Stimulated activated CD4-positive, alpha-beta T cell treated with anti-CD3 and anti-CD28 coated beads, Interleukin-2, amount 100 ng/mL, for 24 hours (primary cell): ENCODE data around the gene PROSER3.
A peak's percentile ranks its signal among the peaks of the same experiment; 100 is the strongest.

Source experiments
- DNase-seq, 2 donors: peaks; one replicate each; pipeline ENCODE4 v3.0.0-alpha.2; 2020

Gene PROSER3

DNA sequence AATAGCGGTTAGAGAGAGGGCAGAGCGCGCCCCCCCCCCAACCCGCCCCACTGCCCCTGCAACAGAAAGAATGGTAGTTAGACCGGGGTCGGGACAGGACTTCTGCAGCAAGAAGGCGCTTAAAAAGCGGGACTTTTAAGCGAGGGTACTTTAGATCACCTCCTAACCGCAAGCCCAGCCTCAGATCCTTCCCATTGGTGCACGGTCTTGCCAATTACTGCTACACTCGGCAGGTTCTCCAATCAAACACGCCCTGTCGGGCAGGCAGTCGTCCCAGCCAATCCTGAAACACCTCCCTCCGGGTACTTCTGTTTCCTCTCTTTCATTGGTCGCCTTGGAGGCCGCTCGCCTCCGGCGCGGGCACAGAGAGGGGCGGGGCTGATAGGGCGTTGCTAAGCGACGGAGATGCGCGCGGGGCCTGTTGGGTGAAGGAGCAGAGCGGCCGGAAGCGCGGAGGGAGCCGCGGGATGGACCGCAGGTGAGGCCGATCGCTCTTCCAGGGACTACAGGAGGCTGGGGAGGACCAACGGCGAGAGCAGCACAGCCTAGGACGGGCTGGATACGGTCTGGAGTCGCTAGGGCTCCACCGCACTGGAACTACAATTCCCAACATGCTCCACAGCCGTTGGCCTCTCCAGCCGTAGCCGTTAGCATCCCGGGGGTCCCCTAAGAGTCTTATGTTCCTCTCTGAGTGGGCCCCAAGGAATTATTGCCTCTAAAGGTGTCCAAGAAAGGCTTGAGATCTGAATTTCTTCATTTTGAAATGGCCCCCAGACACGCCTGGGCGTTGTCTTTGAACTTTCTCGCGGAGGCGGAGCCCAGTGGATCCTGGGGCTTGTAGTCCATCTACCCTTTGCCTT, at the start of gene PROSER3:
TSS of gene PROSER3 (plus strand) at position 428 of the 860 bp plus-strand sequence. CDS start at position 468, 40 bp downstream.
- peak; percentile 97 to 98 for DNase-seq

DNA sequence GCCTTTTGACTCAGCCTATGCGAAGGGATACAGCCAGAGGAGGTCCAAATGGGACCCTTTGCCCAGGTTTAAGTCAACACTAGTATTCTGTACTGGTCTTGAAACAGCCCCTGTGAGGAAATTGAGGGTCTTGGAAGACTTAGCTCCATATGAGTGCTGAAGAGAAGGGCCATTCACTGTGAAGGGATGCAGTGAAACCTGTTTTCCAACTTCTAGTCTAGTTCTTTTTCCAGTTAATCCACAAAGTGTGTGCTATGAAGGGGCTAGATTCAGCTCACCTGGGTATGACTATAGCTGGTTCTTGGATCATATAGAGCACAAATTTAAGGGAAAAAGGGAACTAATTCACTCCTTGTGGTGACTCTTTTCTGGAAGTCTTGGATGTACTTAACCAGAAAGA, 49.6 kb upstream of the PROSER3 start:
- DNase-seq = no peak

DNA sequence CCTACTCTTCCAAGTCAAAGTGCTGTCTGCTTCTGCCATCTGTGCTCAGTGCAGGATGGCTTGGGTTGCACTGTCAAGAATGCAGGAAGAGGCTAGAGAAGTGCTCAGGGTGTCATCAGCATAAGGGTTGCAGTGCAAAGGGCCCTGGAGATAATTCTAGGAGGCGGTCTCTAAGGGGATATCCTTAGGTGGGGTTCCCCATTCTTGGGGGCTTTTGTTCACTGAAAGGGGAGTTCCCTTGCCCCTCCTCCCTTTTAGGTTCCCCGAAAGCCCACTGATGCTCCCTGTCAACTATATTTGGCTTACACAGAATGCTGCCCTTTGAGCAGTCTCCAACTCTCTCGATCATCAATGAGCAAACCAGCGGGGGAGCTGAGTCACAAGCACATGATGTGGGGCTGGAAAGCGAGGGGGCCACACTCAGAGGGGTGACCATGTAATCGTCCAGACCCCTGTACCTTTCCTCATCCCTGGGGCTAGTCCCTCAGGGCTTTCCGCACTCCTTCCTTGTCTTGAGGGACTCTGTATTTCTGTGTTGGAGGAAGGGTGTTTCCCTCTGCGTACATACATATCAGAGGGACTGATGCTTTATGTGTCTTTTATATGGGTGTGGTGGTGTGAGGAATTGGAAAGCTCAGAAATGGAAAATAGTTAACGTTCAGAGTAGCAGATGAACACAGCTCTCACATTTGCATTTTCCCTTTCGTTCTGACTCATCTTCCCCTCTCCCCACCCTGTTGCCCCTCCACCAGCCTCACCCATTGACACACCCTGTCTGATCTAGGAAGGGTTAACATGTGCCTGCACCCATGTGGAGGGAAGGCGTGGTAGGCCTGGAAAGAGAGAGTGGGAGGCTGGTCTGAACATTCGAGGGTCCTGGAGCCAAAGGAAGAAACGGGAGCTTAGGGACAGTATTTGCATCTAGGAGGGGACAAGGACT, 46.9 kb upstream of the PROSER3 start:
- peak; percentile 65 to 73 for DNase-seq

- DNase-seq = peak; percentile 71 to 87
Measured at GRCh38 chr19:35712567-35713505, 45.1 kb upstream of the PROSER3 start.

- no peak for DNase-seq
Measured at GRCh38 chr19:35713506-35713850, 44.5 kb upstream of the PROSER3 start.

DNA sequence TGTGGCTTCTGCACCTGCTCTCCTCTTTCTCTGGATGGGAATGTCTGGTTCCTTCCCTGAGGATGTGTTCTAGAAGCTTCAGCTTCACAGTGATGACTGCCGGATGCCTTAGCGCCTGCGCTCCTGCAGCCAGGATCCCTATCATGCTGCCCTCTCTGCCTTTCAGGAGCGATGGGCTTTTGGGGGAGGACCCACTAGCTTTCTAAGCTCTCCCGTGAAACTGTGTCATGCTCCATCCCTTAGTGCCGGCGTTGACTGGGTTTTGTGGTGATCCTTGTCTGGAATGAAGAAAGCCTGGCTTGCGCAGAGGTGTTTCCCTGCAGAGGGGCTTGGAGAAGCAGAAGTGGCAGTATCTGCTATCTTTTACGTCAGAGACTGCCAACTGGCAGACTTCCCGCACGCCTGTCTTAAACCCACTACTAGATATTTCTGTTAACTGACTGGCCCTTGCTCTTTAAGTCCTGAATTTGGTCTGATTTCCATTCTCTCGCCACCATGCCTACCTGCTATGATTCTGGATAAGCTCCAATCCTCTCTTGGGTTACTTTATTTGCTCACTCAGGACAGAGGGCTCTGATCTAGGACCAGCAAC, 44.0 kb upstream of the PROSER3 start:
- no peak for DNase-seq

- DNase-seq = peak in 1 of 2 donors; percentile 52
Measured at GRCh38 chr19:35714601-35715354, 43.2 kb upstream of the PROSER3 start.

GRCh38 chr19:35715355-35715809, 42.6 kb upstream of the PROSER3 start:
- peak in 1 of 2 donors; percentile 27 for DNase-seq

DNA sequence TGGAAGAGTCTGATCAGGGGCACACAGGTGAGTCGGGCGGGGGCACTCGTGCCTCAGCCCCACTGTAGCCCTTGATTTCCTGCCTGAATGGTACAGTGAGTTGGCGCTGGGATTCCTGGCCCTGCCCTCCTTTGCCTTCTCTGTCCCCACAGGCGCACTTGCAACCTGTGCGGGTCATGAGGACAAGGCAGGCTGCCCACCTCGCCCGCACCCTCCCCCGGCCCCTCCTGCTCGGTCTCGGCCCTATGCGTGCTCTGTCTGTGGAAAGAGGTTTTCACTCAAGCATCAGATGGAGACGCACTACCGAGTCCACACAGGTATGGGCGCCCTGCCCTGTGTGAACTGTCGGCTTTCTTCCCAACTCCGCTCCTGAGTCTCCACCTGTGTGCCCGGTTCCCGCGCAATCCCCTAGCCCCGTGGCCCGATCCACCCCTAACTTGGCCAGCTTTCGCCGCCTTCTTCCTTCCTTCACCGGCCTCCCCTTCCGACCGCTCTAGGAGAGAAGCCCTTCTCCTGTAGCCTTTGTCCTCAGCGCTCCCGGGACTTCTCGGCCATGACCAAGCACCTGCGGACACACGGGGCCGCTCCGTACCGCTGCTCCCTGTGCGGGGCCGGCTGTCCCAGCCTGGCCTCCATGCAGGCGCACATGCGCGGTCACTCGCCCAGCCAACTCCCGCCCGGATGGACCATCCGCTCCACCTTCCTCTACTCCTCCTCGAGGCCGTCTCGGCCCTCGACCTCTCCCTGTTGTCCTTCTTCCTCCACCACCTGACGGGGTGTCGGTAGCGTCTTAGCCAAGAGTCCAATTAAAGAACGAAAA, 41.8 kb upstream of the PROSER3 start:
- DNase-seq = peak in 1 of 2 donors; percentile 41

DNA sequence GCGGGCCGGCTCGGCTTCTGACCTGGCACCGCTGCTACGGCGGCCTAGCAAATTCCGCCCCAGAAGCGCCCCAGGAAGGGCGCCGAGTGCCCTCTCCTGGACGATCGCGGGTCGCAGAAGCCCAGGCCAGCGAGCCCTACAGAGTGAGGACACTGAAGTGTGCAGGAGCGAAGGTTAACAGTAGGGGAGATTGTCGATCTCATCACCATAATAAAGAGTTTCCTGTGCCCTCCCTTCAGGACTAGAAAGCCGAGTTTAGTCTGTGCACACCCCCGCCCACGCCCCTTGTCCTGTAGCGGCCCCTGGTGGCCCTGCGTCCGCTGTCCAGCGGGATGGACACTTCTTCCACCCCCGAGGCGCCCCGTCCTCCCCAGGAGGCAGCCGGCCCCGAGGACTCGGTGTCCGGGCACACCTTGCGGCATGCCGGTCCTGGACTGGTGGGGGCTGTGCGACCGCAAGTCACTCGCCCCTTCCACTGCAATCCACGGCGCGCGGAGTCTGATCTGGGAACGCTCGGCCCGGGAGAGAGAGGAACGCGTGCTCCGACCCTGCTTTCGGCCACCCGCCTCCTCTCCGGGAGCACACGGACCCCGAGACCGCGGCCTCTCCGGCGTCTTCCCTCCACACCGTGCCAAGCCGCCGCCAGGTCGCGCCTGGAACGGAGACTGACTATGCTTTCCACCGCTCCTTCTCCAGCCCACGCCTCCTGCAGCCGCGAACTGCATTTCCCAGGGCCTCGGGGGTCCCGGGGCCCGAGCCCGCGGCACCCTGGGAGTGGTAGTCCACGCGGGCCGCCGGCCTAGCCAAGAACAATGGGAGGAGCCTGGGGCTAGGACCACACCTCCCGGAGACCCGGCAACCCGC, 40.9 kb upstream of the PROSER3 start:
- peak; percentile 95 to 97 for DNase-seq

GRCh38 chr19:35717665-35718344, 40.2 kb upstream of the PROSER3 start, which contains the start of gene KMT2B:
KMT2B (plus strand) TSS chr19:35718003; CDS start chr19:35718019, 16 bp downstream.
- no peak for DNase-seq

GRCh38 chr19:35718345-35719041, 39.5 kb upstream of the PROSER3 start:
- DNase-seq = peak; percentile 66 to 73

DNA sequence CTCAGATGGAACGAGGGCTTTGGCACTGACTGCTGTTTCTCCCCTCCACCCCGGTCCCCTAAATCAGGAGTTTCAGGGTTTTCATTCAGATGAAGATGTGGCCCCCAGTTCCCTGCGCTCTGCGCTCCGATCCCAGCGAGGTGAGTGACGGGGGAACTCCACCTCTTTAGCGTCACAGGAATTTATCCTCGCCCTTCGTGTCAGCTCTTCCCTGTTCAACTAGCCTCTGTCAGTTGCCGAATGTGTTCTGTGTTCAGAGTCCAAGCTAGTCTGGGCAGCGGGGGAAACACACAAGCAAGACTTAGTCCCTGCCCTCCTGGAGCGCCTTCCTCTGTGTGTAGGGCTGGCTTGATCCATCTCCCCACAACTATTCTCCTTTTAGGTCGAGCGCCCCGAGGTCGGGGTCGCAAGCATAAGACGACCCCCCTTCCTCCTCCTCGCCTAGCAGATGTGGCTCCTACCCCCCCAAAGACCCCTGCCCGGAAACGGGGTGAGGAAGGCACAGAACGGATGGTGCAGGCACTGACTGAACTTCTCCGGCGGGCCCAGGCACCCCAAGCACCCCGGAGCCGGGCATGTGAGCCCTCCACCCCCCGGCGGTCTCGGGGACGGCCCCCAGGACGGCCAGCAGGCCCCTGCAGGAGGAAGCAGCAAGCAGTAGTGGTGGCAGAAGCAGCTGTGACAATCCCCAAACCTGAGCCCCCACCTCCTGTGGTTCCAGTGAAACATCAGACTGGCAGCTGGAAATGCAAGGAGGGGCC, 38.4 kb upstream of the PROSER3 start:
- DNase-seq = no peak

DNA sequence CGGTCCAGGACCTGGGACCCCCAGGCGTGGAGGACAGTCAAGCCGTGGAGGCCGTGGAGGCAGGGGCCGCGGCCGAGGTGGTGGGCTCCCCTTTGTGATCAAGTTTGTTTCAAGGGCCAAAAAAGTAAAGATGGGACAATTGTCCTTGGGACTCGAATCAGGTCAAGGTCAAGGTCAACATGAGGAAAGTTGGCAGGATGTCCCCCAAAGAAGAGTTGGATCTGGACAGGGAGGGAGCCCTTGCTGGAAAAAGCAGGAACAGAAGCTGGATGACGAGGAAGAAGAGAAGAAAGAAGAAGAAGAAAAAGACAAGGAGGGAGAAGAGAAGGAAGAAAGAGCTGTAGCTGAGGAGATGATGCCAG, 37.8 kb upstream of the PROSER3 start:
- no peak for DNase-seq

GRCh38 chr19:35720648-35721047, 37.3 kb upstream of the PROSER3 start:
- DNase-seq = no peak

GRCh38 chr19:35721374-35721773, 36.6 kb upstream of the PROSER3 start:
- no peak for DNase-seq

GRCh38 chr19:35722461-35722860, 35.5 kb upstream of the PROSER3 start:
- DNase-seq = no peak
